ENCODE data around the gene CACUL1. TPM values are rescaled to one million over a fixed set of nuclear protein-coding genes. Genes with fewer than 3 reads are reported as not detected.

CACUL1 gene
- total RNA-seq, 1 donor from 2014 or later: 32.1 TPM

GRCh38 chr10:118708571-118708970 is 46.2 kb downstream of the CACUL1 start:
- DNase-seq (ENCODE audit: low spot score): no peak
- Mint-ChIP-seq H3K27me3 (ENCODE audit: low read depth) (no peaks in the 10 kb centered on the region), H3K4me3 (ENCODE audit: unreplicated experiment) (no peak overlapping the region), H3K36me3 (ENCODE audit: low read depth) (no peaks in the 10 kb centered on the region), H3K27ac (ENCODE audit: unreplicated experiment) (no peak overlapping the region), H3K9me3 (ENCODE audit: low read depth) (no peaks in the 10 kb centered on the region), H3K4me1 (ENCODE audit: low read depth) (peaks cover 17% of the 10 kb centered on the region)
- no peak for TF ChIP-seq CTCF (IDR thresholded peaks at IDR 0.05)

- DNase-seq (ENCODE audit: low spot score): no peak
- no peaks in the 10 kb centered on the region for H3K27me3 Mint-ChIP-seq (ENCODE audit: low read depth)
- H3K4me1 Mint-ChIP-seq (ENCODE audit: low read depth): peaks cover 27% of the 10 kb centered on the region
- H3K36me3 Mint-ChIP-seq (ENCODE audit: low read depth): peaks cover 4% of the 10 kb centered on the region
- no peak for TF ChIP-seq CTCF (IDR thresholded peaks at IDR 0.05)
- no peak overlapping the region for H3K4me3 Mint-ChIP-seq (ENCODE audit: unreplicated experiment)
- no peak overlapping the region for H3K27ac Mint-ChIP-seq (ENCODE audit: unreplicated experiment)
- H3K9me3 Mint-ChIP-seq (ENCODE audit: low read depth): no peaks in the 10 kb centered on the region
Measured at GRCh38 chr10:118704711-118705110, 50.1 kb downstream of the CACUL1 start.

- no peaks in the 10 kb centered on the region for H3K9me3 Mint-ChIP-seq (ENCODE audit: low read depth)
- no peak overlapping the region for H3K4me3 Mint-ChIP-seq (ENCODE audit: unreplicated experiment)
- H3K27ac Mint-ChIP-seq (ENCODE audit: unreplicated experiment): peak overlapping the region; percentile 58
Measured at GRCh38 chr10:118701529-118702323, 53.0 kb downstream of the CACUL1 start.

GRCh38 chr10:118698421-118698820 is 56.3 kb downstream of the CACUL1 start:
- H3K27ac Mint-ChIP-seq (ENCODE audit: unreplicated experiment): peak overlapping the region; percentile 30
- TF ChIP-seq CTCF (IDR thresholded peaks at IDR 0.05): no peak
- H3K4me3 Mint-ChIP-seq (ENCODE audit: unreplicated experiment): no peak overlapping the region
- peaks cover 4% of the 10 kb centered on the region for H3K36me3 Mint-ChIP-seq (ENCODE audit: low read depth)
- H3K27me3 Mint-ChIP-seq (ENCODE audit: low read depth): no peaks in the 10 kb centered on the region
- no peaks in the 10 kb centered on the region for H3K9me3 Mint-ChIP-seq (ENCODE audit: low read depth)
- H3K4me1 Mint-ChIP-seq (ENCODE audit: low read depth): peaks cover 38% of the 10 kb centered on the region
- no peak for DNase-seq (ENCODE audit: low spot score)

More at GRCh38 chr10:118701529-118702323, 53.0 kb downstream of the CACUL1 start:
- no peaks in the 10 kb centered on the region for H3K27me3 Mint-ChIP-seq (ENCODE audit: low read depth)
- DNase-seq (ENCODE audit: low spot score): no peak
- H3K36me3 Mint-ChIP-seq (ENCODE audit: low read depth): peaks cover 4% of the 10 kb centered on the region
- peaks cover 29% of the 10 kb centered on the region for H3K4me1 Mint-ChIP-seq (ENCODE audit: low read depth)
- no peak for TF ChIP-seq CTCF (IDR thresholded peaks at IDR 0.05)

- Mint-ChIP-seq H3K4me1 (ENCODE audit: low read depth) (peaks cover 43% of the 10 kb centered on the region), H3K36me3 (ENCODE audit: low read depth) (peaks cover 2% of the 10 kb centered on the region), H3K27me3 (ENCODE audit: low read depth) (no peaks in the 10 kb centered on the region), H3K4me3 (ENCODE audit: unreplicated experiment) (no peak overlapping the region), H3K9me3 (ENCODE audit: low read depth) (no peaks in the 10 kb centered on the region), H3K27ac (ENCODE audit: unreplicated experiment) (peak overlapping the region; percentile 13)
- no peak for TF ChIP-seq CTCF (IDR thresholded peaks at IDR 0.05)
- no peak for DNase-seq (ENCODE audit: low spot score)
Measured at GRCh38 chr10:118694848-118695247, 59.9 kb downstream of the CACUL1 start.
